Prostate gland (tissue), 2 donors: ENCODE results near the gene AIP.

Experiments used
- POLR2A ChIP-seq: fragments of 450-650 bp; IDR thresholded peaks from one replicate; pipeline ENCODE4 v1.6.1; 2016; ENCODE audit warnings: antibody characterized with exemption, mild to moderate bottlenecking
- POLR2AphosphoS5 ChIP-seq: sonication (generic); formaldehyde crosslinking; IDR thresholded peaks from one replicate; pipeline ENCODE4 v1.6.1; 2017; ENCODE audit warnings: antibody characterized with exemption
- TF ChIP-seq, protein P1 (sequence below), 4 experiments: fragments of 200-600 bp in 2 of 4; fragments of 450-650 bp in 2 of 4; sonication (generic) in 2 of 4; IDR thresholded peaks; 1 replicate in 3 of 4; 2 replicates in 1 of 4; pipeline ENCODE4 v1.5.1; 2016 to 2019; ENCODE audit warnings: antibody characterized with exemption in 4 of 4, mild to moderate bottlenecking in 2 of 4, moderate library complexity in 2 of 4

DNA sequence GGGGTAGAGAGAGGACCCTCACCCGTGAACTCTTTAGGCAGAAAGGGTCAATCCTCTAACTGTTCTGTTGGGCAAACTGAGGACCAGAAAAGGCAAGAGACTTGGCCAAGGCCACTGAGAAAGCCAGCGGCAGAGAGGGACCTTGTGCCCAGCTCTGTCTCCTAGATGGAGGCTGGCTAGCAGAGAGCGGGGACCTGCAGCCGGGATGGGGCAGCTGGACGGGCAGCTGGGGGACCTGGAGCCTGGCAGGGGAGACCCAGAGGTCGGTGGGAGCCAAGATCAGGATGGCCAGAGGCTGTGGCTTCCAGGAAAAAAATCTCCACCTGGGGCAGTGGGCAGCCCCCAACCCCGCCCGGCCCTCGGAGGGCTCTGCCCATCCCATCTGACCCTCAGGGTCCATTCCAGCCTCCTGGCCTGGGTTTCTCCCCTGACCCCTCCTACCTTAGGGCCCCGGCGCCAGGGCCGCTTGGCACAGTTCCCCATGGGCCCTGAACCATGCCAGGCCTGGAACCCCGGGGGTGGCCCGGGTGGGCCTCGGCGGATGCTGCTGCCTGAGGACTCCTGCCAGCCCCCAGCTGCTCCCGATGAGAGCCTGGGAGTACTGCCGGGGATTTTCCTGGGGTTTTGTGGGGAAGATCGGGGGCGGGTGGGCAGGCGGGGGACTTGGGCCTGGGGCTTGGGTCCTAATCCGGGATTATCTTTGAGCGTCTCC is 40.2 kb downstream of the AIP start, which contains the start of gene CABP2:
- TF ChIP-seq POLR2A (no peak), POLR2AphosphoS5 (no peak)
- TF ChIP-seq, protein P1, sequence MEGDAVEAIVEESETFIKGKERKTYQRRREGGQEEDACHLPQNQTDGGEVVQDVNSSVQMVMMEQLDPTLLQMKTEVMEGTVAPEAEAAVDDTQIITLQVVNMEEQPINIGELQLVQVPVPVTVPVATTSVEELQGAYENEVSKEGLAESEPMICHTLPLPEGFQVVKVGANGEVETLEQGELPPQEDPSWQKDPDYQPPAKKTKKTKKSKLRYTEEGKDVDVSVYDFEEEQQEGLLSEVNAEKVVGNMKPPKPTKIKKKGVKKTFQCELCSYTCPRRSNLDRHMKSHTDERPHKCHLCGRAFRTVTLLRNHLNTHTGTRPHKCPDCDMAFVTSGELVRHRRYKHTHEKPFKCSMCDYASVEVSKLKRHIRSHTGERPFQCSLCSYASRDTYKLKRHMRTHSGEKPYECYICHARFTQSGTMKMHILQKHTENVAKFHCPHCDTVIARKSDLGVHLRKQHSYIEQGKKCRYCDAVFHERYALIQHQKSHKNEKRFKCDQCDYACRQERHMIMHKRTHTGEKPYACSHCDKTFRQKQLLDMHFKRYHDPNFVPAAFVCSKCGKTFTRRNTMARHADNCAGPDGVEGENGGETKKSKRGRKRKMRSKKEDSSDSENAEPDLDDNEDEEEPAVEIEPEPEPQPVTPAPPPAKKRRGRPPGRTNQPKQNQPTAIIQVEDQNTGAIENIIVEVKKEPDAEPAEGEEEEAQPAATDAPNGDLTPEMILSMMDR (IDR thresholded peaks at IDR 0.05) = no peak
